Suprapubic skin (tissue), 4 donors: ENCODE data around the gene ORC4. TPM values are rescaled to one million over a fixed set of nuclear protein-coding genes. Genes with fewer than 3 reads are reported as not detected.
"Not testable (repeated sequence)": the region's sequence is repeated elsewhere in the genome, so short reads cannot be mapped to it uniquely, and the experiment has no call there.

Experiments
- DNase-seq, 2 donors: peaks; one replicate each; pipeline ENCODE4 v3.0.0-alpha.2; 2019; ENCODE audit warnings: low spot score in 2 of 2
- H3K27ac ChIP-seq: fragments of 200-600 bp; sonication (generic); one replicate; pipeline ENCODE4 v1.5.1; 2019
- H3K27me3 ChIP-seq: fragments of 200-600 bp; sonication (generic); one replicate; pipeline ENCODE4 v1.5.1; 2019
- H3K36me3 ChIP-seq: fragments of 200-600 bp; sonication (generic); one replicate; pipeline ENCODE4 v1.5.1; 2019
- H3K4me1 ChIP-seq: fragments of 200-600 bp; sonication (generic); one replicate; pipeline ENCODE4 v1.5.1; 2019
- H3K4me3 ChIP-seq: fragments of 200-600 bp; sonication (generic); one replicate; pipeline ENCODE4 v1.5.1; 2019; ENCODE audit warnings: mild to moderate bottlenecking
- H3K9me3 ChIP-seq: fragments of 200-600 bp; sonication (generic); one replicate; pipeline ENCODE4 v1.5.1; 2019
- CTCF ChIP-seq, 2 donors: fragments of 200-600 bp in 1 of 2; fragments of 450-650 bp in 1 of 2; sonication (generic) in 1 of 2; IDR thresholded peaks; one replicate each; pipeline ENCODE4 v1.5.1; 2016 to 2019; ENCODE audit warnings: antibody characterized with exemption in 2 of 2, mild to moderate bottlenecking in 1 of 2, moderate library complexity in 1 of 2
- EP300 ChIP-seq: sonication (generic); formaldehyde crosslinking; IDR thresholded peaks from one replicate; pipeline ENCODE4 v1.6.1; 2017; ENCODE audit warnings: antibody characterized with exemption
- POLR2A ChIP-seq, 2 donors: fragments of 450-650 bp; IDR thresholded peaks; one replicate each; pipeline ENCODE4 v1.6.1; 2017; ENCODE audit warnings: antibody characterized with exemption in 2 of 2, mild to moderate bottlenecking in 2 of 2, moderate library complexity in 2 of 2
- POLR2AphosphoS5 ChIP-seq, 3 donors: sonication (generic); formaldehyde crosslinking; IDR thresholded peaks; one replicate each; pipeline ENCODE4 v1.6.1; 2017; ENCODE audit warnings: antibody characterized with exemption in 3 of 3
- WGBS: methylation state at CpG from one replicate; pipeline ENCODE4 v1.1.5; 2018; 5-methylcytosine and 5-hydroxymethylcytosine counted together
- total RNA-seq, 4 donors: library from RNA; depleted of rRNA; stranded (reverse); fragments of >200 nt; gene quantifications; one replicate each; pipeline ENCODE4 v1.1.0, GENCODE V29; 2016

Gene ORC4
- total RNA-seq, 4 donors from 2014 or later: 35.0 to 77.2 (median 57.4) TPM

- DNase-seq: no peak
- TF ChIP-seq EP300 (no peak), POLR2A (IDR thresholded peaks at IDR 0.05) (no peak), CTCF (IDR thresholded peaks at IDR 0.05) (no peak), POLR2AphosphoS5 (IDR thresholded peaks at IDR 0.05) (no peak)
- no peaks in the 10 kb centered on the region for H3K27me3 ChIP-seq
- no peaks in the 10 kb centered on the region for H3K4me1 ChIP-seq
- peaks cover 6% of the 10 kb centered on the region for H3K36me3 ChIP-seq
- peaks cover 5% of the 10 kb centered on the region for H3K9me3 ChIP-seq
- H3K4me3 ChIP-seq: no peak overlapping the region
- no peak overlapping the region for H3K27ac ChIP-seq
Observed at GRCh38 chr2:147996828-147997227, 23.7 kb downstream of the ORC4 start.

- not testable (repeated sequence) for H3K4me1 ChIP-seq, H3K27ac ChIP-seq, H3K9me3 ChIP-seq, H3K4me3 ChIP-seq, DNase-seq, H3K27me3 ChIP-seq, H3K36me3 ChIP-seq
- 95% methylated on average over 7 of the region's 7 CpGs for WGBS
Observed at GRCh38 chr2:147994965-147995364, 25.6 kb downstream of the ORC4 start.

GRCh38 chr2:147989809-147990403, 30.6 kb downstream of the ORC4 start:
- Histone ChIP-seq H3K36me3 (no peaks in the 10 kb centered on the region), H3K4me1 (no peaks in the 10 kb centered on the region), H3K4me3 (no peak overlapping the region), H3K27me3 (no peaks in the 10 kb centered on the region), H3K27ac (no peak overlapping the region), H3K9me3 (no peaks in the 10 kb centered on the region)
- TF ChIP-seq CTCF (IDR thresholded peaks at IDR 0.05): peak in 1 of 2 donors; percentile 47
- no peak for TF ChIP-seq POLR2AphosphoS5 (IDR thresholded peaks at IDR 0.05)
- DNase-seq: no peak
- WGBS: 60% methylated on average over 4 of the region's 4 CpGs

- 91% methylated on average over 3 of the region's 3 CpGs for WGBS
- Histone ChIP-seq H3K4me1 (no peaks in the 10 kb centered on the region), H3K27ac (no peak overlapping the region), H3K4me3 (no peak overlapping the region), H3K9me3 (no peaks in the 10 kb centered on the region), H3K36me3 (no peaks in the 10 kb centered on the region), H3K27me3 (no peaks in the 10 kb centered on the region)
- no peak for TF ChIP-seq CTCF (IDR thresholded peaks at IDR 0.05)
- TF ChIP-seq POLR2AphosphoS5 (IDR thresholded peaks at IDR 0.05): no peak
- TF ChIP-seq EP300: no peak
- TF ChIP-seq POLR2A (IDR thresholded peaks at IDR 0.05): no peak
- DNase-seq: no peak
Observed at GRCh38 chr2:147989102-147989501, 31.4 kb downstream of the ORC4 start.

- H3K9me3 ChIP-seq: no peaks in the 10 kb centered on the region
Observed at GRCh38 chr2:147980940-147981528, 39.5 kb downstream of the ORC4 start.

More at GRCh38 chr2:147980940-147981528, 39.5 kb downstream of the ORC4 start:
- no peak overlapping the region for H3K4me3 ChIP-seq
- no peak overlapping the region for H3K27ac ChIP-seq
- peaks cover 3% of the 10 kb centered on the region for H3K4me1 ChIP-seq
- no peak for DNase-seq
- H3K36me3 ChIP-seq: peaks cover 5% of the 10 kb centered on the region
- TF ChIP-seq POLR2AphosphoS5 (IDR thresholded peaks at IDR 0.05): no peak
- TF ChIP-seq CTCF (IDR thresholded peaks at IDR 0.05): no peak
- no peak for TF ChIP-seq POLR2A (IDR thresholded peaks at IDR 0.05)
- no peak for TF ChIP-seq EP300
- H3K27me3 ChIP-seq: no peaks in the 10 kb centered on the region
- WGBS: 88% methylated on average over 5 of the region's 5 CpGs
